Keratinocyte (primary cell): ENCODE data around the gene TRAPPC6A. TPM values are rescaled to one million over a fixed set of nuclear protein-coding genes. Genes with fewer than 3 reads are reported as not detected.

Experiments used
- DNase-seq: peaks from one replicate; pipeline ENCODE4 v3.0.0-alpha.2; 2011; ENCODE audit warnings: low read depth, missing footprints, low spot score
- FAIRE-seq: peaks from 2 replicates; lab custom pipeline; 2011; peaks lifted over from hg19 to GRCh38; lab: Jason Lieb, UNC
- H2AFZ ChIP-seq: 2 replicates; pipeline ENCODE4 v1.6.0; 2012; ENCODE audit warnings: low read length, control low read depth, inconsistent platforms; ENCODE audit not compliant: control insufficient read depth
- H3K27ac ChIP-seq: 2 replicates; pipeline ENCODE4 v1.5.1; 2011; ENCODE audit warnings: low read length; ENCODE audit not compliant: control insufficient read depth, insufficient read depth
- H3K27me3 ChIP-seq: 3 replicates; pipeline ENCODE4 v1.6.0; 2011; ENCODE audit warnings: low read length; ENCODE audit not compliant: control insufficient read depth, insufficient read depth; ENCODE audit errors: extremely low read depth
- H3K36me3 ChIP-seq, 2 experiments: 2 replicates in 1 of 2; 3 replicates in 1 of 2; pipeline ENCODE4 v1.5.1; 2011; ENCODE audit warnings: low read length in 2 of 2, mild to moderate bottlenecking in 1 of 2; ENCODE audit not compliant: control insufficient read depth in 2 of 2, insufficient read depth in 2 of 2; ENCODE audit errors: extremely low read depth in 1 of 2
- H3K4me1 ChIP-seq: 3 replicates; pipeline ENCODE4 v1.5.1; 2011; ENCODE audit warnings: low read length; ENCODE audit not compliant: control insufficient read depth, insufficient read depth; ENCODE audit errors: extremely low read depth
- H3K4me2 ChIP-seq: 3 replicates; pipeline ENCODE4 v1.6.0; 2011; ENCODE audit warnings: low read depth, low read length; ENCODE audit not compliant: control insufficient read depth, insufficient read depth; ENCODE audit errors: extremely low read depth
- H3K4me3 ChIP-seq, 3 experiments: fragments of 200-600 bp in 1 of 3; sonication (generic) in 1 of 3; 2 replicates in 2 of 3; 3 replicates in 1 of 3; pipeline ENCODE4 v1.5.1; 2011 to 2016; ENCODE audit warnings: low read length in 3 of 3, mild to moderate bottlenecking in 3 of 3, control low read depth in 2 of 3, inconsistent platforms in 1 of 3, low read depth in 1 of 3, mixed read lengths in 1 of 3, mixed run types in 1 of 3, moderate library complexity in 1 of 3; ENCODE audit not compliant: control insufficient read depth in 2 of 3, insufficient read depth in 2 of 3; ENCODE audit errors: extremely low read depth in 1 of 3
- H3K79me2 ChIP-seq: 2 replicates; pipeline ENCODE4 v1.6.0; 2012; ENCODE audit warnings: low read length; ENCODE audit not compliant: control insufficient read depth, insufficient read depth
- H3K9ac ChIP-seq: 3 replicates; pipeline ENCODE4 v1.6.0; 2011; ENCODE audit warnings: low read length; ENCODE audit not compliant: control insufficient read depth, insufficient read depth; ENCODE audit errors: extremely low read depth
- H3K9me1 ChIP-seq: 3 replicates; pipeline ENCODE4 v1.6.0; 2011; ENCODE audit warnings: low read length; ENCODE audit not compliant: control insufficient read depth, insufficient read depth; ENCODE audit errors: extremely low read depth
- H3K9me3 ChIP-seq: 2 replicates; pipeline ENCODE4 v1.5.1; 2012; ENCODE audit warnings: low read depth, low read length; ENCODE audit not compliant: control insufficient read depth
- H4K20me1 ChIP-seq: 3 replicates; pipeline ENCODE4 v1.6.0; 2011; ENCODE audit warnings: low read length; ENCODE audit not compliant: control insufficient read depth, insufficient read depth; ENCODE audit errors: extremely low read depth
- EZH2 ChIP-seq: IDR thresholded peaks from one replicate; pipeline ENCODE4 v1.6.1; 2012; ENCODE audit warnings: inconsistent platforms, mild to moderate bottlenecking, low read length, moderate library complexity
- dilution Hi-C: fragments of 300-500 bp; cut with MboI; formaldehyde crosslinking; loops from one replicate; pipeline ENCODE4 v1.7.0; 2020; ENCODE audit warnings: low sequenced_read_pairs; ENCODE audit not compliant: extremely low pct_ligation_motif_present
- polyA plus RNA-seq, 5 experiments: library from polyadenylated mRNA; depleted of rRNA in 3 of 5; stranded (reverse) in 3 of 5; stranded (forward) in 1 of 5; unstranded in 1 of 5; fragments of >200 nt; gene quantifications; 1 replicate in 1 of 5; 2 replicates in 3 of 5; 3 replicates in 1 of 5; pipeline versions ENCODE4 v1.2.1 to v1.2.3, GENCODE V29; 2011 to 2012; ENCODE audit warnings: missing spikeins in 2 of 5, low read depth in 1 of 5, low replicate concordance in 1 of 5
- TF ChIP-seq, protein P1 (sequence below), 3 experiments: IDR thresholded peaks in 1 of 3; conservative IDR thresholded peaks in 1 of 3; optimal IDR thresholded peaks in 1 of 3; 2 replicates in 2 of 3; 3 replicates in 1 of 3; pipeline versions ENCODE3 to v1.5.1; 2011; ENCODE audit warnings: low read length in 3 of 3, mild to moderate bottlenecking in 3 of 3, moderate library complexity in 2 of 3, control low read depth in 1 of 3, inconsistent platforms in 1 of 3; ENCODE audit not compliant: insufficient read depth in 2 of 3; ENCODE audit errors: extremely low read depth in 1 of 3

TRAPPC6A gene
- polyA plus RNA-seq, 1 donor (not counting 4 experiments of a cell fraction or from before 2014, with no cell fraction given), result 4.7 TPM

DNA sequence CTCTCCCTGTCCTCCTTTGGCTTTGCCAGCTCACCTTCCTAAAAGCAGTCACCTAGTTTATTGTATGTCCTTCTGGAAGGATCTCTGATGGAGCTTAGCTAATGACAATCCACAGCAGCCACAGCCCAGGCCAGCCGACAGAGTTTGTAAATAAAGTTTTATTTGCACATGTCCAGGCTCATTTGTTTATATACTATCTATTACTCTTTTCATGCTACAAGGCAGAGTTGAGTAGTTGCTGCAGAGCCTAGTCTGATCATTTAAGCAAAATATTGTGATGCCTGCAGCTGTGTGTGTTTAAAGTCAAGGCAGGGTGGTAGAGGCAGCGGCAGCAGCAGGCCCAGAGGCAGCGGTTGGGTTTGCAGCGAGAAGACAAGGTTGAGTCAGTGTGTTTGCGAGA is 49.9 kb downstream of the TRAPPC6A start:
- DNase-seq (no peak), FAIRE-seq (no peak)
- Histone ChIP-seq H3K9me3 (no peaks in the 10 kb centered on the region), H3K27me3 (no peaks in the 10 kb centered on the region), H3K4me3 (no peak overlapping the region), H3K9me1 (peaks cover 4% of the 10 kb centered on the region), H3K4me1 (peaks cover 13% of the 10 kb centered on the region), H3K27ac (no peak overlapping the region), H3K4me2 (no peak overlapping the region), H4K20me1 (peaks cover 6% of the 10 kb centered on the region), H3K36me3 (peaks cover 0 to 5% of the 10 kb centered on the region in 2 experiments), H2AFZ (no peak overlapping the region), H3K9ac (no peak overlapping the region), H3K79me2 (peaks cover 50% of the 10 kb centered on the region)
- dilution Hi-C loops, result no loop called here
- no peak for TF ChIP-seq EZH2
- TF ChIP-seq, protein P1, sequence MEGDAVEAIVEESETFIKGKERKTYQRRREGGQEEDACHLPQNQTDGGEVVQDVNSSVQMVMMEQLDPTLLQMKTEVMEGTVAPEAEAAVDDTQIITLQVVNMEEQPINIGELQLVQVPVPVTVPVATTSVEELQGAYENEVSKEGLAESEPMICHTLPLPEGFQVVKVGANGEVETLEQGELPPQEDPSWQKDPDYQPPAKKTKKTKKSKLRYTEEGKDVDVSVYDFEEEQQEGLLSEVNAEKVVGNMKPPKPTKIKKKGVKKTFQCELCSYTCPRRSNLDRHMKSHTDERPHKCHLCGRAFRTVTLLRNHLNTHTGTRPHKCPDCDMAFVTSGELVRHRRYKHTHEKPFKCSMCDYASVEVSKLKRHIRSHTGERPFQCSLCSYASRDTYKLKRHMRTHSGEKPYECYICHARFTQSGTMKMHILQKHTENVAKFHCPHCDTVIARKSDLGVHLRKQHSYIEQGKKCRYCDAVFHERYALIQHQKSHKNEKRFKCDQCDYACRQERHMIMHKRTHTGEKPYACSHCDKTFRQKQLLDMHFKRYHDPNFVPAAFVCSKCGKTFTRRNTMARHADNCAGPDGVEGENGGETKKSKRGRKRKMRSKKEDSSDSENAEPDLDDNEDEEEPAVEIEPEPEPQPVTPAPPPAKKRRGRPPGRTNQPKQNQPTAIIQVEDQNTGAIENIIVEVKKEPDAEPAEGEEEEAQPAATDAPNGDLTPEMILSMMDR (optimal IDR thresholded peaks at IDR 0.05 in 1 of 3, IDR thresholded peaks at IDR 0.05 in 1 of 3, conservative IDR thresholded peaks at IDR 0.05 in 1 of 3; ENCODE audit: extremely low read depth in 1 of 3, insufficient read depth in 2 of 3, low read length in 3 of 3), result no peak

DNA sequence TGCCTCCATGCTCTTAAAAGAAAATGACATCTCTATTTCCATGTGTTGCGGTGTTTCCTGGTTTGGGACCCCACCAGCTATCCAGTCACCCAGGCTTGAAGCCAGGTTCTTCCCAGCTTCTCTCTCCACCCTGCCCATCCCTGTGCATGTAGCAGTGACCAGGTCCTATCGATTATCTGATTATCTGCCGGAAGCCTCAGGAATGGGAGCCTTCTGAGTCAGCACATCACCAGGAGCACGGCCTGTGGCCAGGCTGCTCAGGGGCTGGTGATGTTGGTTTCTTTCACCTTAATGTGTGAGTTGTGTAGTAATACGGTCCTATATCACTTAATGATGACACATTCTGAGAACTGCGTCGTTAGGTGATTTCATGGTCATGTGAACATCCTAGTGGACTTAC is 51.4 kb downstream of the TRAPPC6A start:
- dilution Hi-C loops, result no loop called here
- no peak for FAIRE-seq
- H3K9me3 ChIP-seq, result no peaks in the 10 kb centered on the region

More for the DNA sequence above, 51.4 kb downstream of the TRAPPC6A start:
- H3K36me3 ChIP-seq, result peaks cover 0 to 5% of the 10 kb centered on the region in 2 experiments
- H3K4me3 ChIP-seq, result no peak overlapping the region
- peaks cover 4% of the 10 kb centered on the region for H3K9me1 ChIP-seq
- H3K4me2 ChIP-seq, result no peak overlapping the region
- H3K79me2 ChIP-seq, result peaks cover 54% of the 10 kb centered on the region
- H2AFZ ChIP-seq, result no peak overlapping the region
- no peak for DNase-seq
- no peaks in the 10 kb centered on the region for H3K27me3 ChIP-seq
- H3K27ac ChIP-seq, result no peak overlapping the region
- peaks cover 20% of the 10 kb centered on the region for H3K4me1 ChIP-seq
- H3K9ac ChIP-seq, result no peak overlapping the region
- TF ChIP-seq, protein P1 (optimal IDR thresholded peaks at IDR 0.05 in 1 of 3, IDR thresholded peaks at IDR 0.05 in 1 of 3, conservative IDR thresholded peaks at IDR 0.05 in 1 of 3; ENCODE audit: extremely low read depth in 1 of 3, insufficient read depth in 2 of 3, low read length in 3 of 3), result no peak
- TF ChIP-seq EZH2, result no peak
- H4K20me1 ChIP-seq, result peaks cover 12% of the 10 kb centered on the region
